HG03095 (cell line): ENCODE measurements around the gene TNNI3.
"Not testable (repeated sequence)": the region's sequence is repeated elsewhere in the genome, so short reads cannot be mapped to it uniquely, and the experiment has no call there.

Experiments
- ATAC-seq: cut with Tn5 transposase; IDR thresholded peaks from one replicate; pipeline ENCODE4 v1.9.1; 2021; ENCODE audit warnings: moderate library complexity; ENCODE audit not compliant: unreplicated experiment

TNNI3 gene

DNA sequence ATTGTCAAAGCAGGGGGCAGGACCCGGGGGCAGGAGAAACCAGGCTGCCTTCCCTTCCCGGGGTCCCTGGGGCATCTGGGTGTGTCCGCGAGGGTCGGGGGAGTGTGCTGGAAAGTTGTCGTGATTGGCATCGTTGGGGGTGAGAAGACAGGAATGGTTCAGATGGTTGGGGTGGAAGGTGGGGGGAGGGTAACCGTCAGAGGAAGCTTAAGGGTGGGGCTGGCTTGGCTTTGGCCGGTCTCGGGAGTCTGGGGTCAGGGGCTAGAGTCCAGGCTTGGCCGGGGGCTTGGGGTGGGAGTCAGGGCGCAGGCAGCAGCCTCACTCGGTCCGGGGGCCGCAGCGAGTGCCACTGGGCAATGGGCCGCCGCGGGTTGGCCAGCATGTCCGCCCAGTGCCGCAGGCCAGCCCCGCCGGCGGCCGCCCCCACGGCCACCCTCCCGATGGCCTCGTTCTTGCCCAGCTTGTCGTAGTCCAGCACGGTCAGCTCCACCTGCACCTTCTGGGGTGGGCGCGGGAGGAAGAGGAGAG, 15.7 kb upstream of the TNNI3 start:
- no peak for ATAC-seq

GRCh38 chr19:55172741-55173140, 15.2 kb upstream of the TNNI3 start:
- ATAC-seq = no peak

GRCh38 chr19:55172318-55172717, 14.8 kb upstream of the TNNI3 start:
- ATAC-seq = not testable (repeated sequence)

DNA sequence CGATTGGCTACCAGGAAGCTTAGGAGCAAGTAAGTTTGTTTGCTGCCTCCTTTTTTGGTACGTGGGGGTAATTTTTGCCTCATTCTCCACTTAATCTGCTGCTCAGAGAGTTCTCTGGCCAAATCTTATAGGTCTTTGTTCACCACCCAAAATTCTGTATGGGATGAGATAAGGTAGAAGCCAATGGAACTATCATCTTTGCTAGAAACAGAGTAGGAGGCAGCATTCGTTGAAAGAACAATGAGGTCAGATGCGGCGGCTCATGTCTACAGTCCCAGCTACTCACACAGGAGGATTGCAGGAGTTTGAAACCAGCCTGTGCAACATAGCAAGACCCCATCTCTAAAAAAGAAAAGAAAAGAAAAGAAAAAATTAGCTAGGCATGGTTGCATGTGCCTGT, 13.9 kb upstream of the TNNI3 start:
- ATAC-seq = no peak

- no peak for ATAC-seq
These were observed 11.6 kb upstream of the TNNI3 start for GRCh38 chr19:55169136-55169535.

DNA sequence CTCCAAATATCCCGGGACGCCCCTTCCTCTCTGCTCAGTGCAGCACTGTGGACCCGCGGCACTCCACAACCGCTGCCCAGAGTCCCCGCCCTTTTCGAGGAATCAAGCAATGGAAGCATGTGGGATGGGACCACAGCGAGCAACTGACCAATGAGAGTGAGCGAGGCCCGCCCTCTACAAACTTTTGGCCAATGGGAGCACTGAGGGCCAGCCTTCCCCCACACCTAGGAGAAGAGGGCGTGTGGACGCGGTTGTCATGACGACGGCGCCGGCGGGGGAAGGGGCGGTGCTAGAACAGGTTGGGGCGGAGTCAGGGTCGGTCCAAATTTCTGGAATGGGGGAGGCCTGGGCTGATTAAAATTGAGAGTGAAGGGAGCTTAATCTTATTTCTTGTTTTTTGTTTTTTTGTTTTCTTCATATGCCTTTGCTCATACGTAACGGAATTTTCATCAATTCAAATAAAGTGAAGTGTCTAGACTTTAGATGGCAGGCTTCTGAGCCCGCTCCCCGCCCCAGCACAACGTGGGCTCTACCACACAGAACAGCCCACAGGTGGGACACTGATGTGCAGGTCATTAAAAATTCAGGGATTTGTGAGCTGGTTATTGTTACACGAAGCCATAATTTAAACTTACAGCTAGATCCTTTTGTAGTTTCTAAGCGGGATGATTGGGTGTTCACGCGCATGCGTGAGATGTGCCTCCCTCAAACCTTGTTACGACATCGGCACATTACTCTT, 9.2 kb upstream of the TNNI3 start, which contains the start of gene DNAAF3:
Gene DNAAF3, minus strand, starts transcription at position 84 of the 739 bp plus-strand sequence. CDS start 200 bp downstream, outside the sequence.
- peak; percentile 82 for ATAC-seq

DNA sequence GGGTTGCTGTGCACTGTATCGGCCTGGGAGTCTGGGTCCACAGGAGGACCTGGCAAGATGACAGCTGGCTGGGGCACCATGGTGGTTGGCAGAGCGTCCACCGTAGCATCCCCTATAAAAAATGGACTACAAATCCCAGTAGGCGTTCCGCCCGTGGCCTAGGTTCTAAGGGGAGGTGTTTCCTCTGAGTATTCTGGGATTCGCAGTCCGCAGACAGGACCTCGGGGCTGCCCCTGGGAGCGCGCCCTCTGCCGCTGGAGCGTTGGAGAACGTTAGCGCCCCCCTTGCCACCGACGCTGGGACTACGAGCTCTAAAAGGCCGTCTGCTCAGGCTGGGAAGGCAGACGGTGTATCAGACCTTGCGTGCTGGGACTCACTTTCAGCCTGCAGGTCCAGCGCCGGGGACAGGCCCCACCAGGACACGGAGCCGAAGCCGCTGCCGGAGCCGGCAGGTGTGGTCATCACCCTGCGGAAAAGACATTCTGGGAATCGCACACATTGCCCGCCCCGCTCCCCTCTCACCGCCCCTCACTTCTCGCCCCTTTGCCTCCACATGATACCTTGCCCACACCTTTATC, 8.5 kb upstream of the TNNI3 start:
- no peak for ATAC-seq

GRCh38 chr19:55161571-55162322, 4.2 kb upstream of the TNNI3 start:
- no peak for ATAC-seq

GRCh38 chr19:55160986-55161365, 3.4 kb upstream of the TNNI3 start:
- ATAC-seq = no peak

DNA sequence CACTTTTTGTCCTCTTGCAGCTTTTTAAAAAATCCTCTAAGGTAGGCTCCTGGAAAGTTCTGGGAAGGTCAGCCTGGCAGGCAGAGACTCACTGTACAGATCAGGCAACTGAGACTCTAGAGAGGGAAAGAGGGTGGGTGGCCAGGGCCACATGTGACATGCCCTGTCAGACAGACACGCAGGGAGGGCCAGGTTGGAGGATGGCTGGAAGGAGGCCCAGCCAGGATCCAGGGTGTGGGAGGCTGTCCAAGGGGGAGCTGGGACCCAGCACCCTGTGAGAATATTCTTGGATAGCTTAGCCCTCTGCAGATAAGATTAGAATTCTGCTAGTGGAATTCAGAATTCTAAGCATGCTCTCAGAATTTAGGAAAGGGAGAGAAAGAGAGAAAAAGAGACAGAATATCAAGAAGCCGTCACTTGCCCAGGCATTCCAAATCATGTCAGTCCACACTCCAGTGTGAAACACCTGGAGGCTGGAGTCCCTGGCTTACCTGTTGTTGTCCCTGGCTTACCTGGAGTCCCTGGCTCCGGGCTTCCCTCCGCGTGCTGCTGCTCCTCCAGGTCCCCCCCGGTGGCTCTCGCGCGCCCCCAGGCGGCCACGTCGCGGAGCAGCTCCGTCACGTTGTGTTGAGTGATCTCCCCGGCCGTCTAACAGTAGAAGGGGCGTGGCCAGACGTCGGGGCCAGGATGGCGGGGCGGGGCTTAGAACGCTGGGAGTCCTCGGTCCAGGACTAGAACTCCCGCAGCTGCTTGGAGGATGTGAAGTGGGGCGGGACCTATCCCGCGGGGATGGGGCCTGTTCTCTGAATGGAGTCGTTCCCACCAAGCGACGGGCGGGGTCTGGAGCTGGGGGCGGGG, 2.8 kb upstream of the TNNI3 start:
- ATAC-seq = no peak

- ATAC-seq = no peak
These were observed 1.6 kb upstream of the TNNI3 start for GRCh38 chr19:55158848-55159749.

DNA sequence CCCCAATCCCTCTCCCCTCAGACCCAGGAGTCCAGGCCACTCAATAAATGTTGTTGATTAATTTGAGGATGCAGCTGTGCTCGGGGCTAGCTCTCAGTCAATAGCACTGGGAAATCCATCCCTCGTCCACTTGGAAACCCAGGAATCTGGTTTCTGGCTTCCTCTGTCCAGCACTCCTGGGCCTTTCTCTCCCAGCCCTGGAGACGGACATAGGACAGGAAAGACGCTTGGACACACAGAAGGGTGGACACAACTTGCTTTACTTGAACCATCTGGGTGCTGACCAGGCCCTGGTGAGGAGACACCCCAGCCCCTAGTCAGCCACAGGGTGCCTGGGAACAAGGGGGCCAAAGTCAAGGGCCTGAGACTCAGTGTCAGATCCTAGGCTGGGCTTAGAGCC, 891 bp upstream of the TNNI3 start:
- no peak for ATAC-seq

DNA sequence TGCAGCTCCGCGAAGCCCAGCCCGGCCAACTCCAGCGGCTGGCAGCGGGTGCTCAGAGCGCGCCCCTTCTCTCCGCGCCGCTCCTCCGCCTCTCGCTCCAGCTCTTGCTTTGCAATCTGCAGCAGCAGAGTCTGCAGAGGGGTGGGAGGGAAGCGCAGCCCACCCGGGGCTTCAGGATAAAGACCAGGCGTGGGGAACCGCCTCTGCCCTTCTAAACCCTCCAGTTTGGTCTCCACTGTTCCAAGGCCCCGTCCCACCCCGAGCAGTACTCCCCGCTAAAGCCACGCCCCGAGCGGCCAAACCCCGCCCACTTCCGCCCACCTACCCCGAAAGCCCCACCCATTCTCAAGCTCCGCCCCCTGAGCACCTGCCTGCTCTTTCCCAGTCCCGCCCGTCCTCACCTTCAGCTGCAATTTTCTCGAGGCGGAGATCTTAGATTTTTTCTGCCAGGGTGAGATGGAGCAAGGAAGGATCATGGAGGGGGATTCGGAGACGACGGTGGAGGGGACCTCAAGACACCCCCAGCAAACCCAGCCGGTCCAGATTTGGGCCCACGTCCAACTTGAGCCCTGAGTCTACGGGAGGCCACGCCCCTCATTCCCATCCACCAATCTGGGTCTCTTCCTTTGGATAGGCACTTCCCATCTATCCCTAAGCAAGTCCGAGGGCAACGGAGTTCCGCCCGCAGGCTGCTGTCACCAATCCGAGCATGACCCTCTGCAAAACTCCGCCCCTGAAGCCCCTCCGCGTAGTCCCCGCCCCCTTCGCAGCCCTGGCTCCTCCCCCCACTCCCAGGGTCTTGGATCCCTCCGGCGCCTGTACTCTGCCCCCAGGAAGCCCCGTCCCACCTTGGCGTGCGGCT, 1.1 kb downstream of the TNNI3 start:
- ATAC-seq = no peak

- ATAC-seq = not testable (repeated sequence)
These were observed 1.7 kb downstream of the TNNI3 start for GRCh38 chr19:55155784-55156183.

- no peak for ATAC-seq
These were observed 3.8 kb downstream of the TNNI3 start for GRCh38 chr19:55153652-55154264.

- ATAC-seq = no peak
These were observed 5.5 kb downstream of the TNNI3 start for GRCh38 chr19:55152017-55152416.

DNA sequence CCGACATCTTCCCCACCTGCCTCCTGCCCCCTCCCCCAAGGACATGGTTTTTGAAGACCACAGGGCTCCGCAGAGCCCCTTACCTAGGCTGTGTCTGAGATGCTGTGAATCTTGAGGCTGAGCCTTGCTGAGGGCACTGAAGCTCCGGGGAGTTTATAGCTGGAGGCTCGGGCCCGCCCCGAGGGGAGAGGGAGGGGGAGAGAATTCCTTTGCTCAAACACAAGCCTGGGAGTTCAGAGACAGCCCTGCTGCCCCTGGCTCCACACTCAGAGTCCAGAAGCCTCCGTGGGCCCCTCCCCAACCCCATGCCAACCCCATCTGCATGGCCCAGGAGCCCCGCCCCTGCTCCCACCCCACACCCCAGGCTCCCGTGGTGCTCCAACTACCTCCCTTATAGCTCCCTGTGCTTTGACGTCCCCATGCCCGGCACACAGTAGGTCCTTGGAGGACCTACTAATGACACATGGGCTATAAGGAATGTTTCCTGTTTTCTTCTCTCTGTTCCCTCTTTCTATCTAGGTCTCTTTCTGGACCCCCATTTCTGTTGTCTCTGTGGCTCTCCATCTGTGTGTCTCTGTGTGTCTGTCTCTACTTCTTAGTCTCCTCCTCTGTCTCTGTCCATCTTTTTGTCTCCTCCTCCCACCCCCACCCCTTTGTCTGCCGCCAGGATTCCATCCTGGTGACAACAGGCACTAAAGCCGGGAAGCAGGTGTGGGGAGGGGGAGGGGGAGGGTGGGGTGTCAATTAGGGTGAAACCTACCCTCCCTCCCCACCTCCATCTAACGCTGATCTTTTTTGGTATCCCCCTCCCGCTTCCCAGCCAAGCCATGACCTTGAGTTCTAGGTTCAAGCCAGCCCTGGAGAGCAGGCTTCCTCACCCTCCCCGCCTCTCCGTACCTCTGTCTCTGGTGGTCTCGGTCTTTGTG, 8.2 kb downstream of the TNNI3 start, which contains the start of gene TNNT1:
Gene TNNT1, minus strand, starts transcription at position 129 of the 926 bp plus-strand sequence. CDS start 2,049 bp downstream, outside the sequence.
- ATAC-seq = no peak
